H1 (cell line): ENCODE results near the gene TACC2.

Experiments used
- CTCF ChIP-seq, 3 experiments: IDR thresholded peaks; 1 replicate in 2 of 3; 2 replicates in 1 of 3; pipeline versions ENCODE4 v1.5.1 to v1.6.1; 2011; ENCODE audit warnings: low read length in 3 of 3, mild to moderate bottlenecking in 3 of 3, inconsistent platforms in 2 of 3, low read depth in 1 of 3, moderate library complexity in 1 of 3; ENCODE audit not compliant: insufficient read depth in 1 of 3; ENCODE audit errors: control extremely low read depth in 1 of 3
- EP300 ChIP-seq, 2 experiments: IDR thresholded peaks; 1 replicate in 1 of 2; 2 replicates in 1 of 2; pipeline ENCODE4 v1.6.1; 2011 to 2012; ENCODE audit warnings: low read depth in 2 of 2, low read length in 2 of 2, mild to moderate bottlenecking in 2 of 2, borderline replicate concordance in 1 of 2, inconsistent platforms in 1 of 2, moderate library complexity in 1 of 2
- JUN ChIP-seq: IDR thresholded peaks from 2 replicates; pipeline ENCODE4 v1.6.1; 2011; ENCODE audit warnings: low read depth, mild to moderate bottlenecking, improper control_type of control experiment, low read length
- NRF1 ChIP-seq: IDR thresholded peaks from 2 replicates; pipeline ENCODE4 v1.6.1; 2011; ENCODE audit warnings: mild to moderate bottlenecking, low read depth, low read length, improper control_type of control experiment
- RAD21 ChIP-seq, 2 experiments: IDR thresholded peaks in 1 of 2; conservative IDR thresholded peaks in 1 of 2; 2 replicates each; pipeline ENCODE4 v1.6.1; 2011; ENCODE audit warnings: low read depth in 2 of 2, low read length in 2 of 2, improper control_type of control experiment in 1 of 2, inconsistent platforms in 1 of 2, mild to moderate bottlenecking in 1 of 2, moderate library complexity in 1 of 2
- RFX5 ChIP-seq: IDR thresholded peaks from 2 replicates; pipeline ENCODE4 v1.6.1; 2011; ENCODE audit warnings: low read depth, low read length, improper control_type of control experiment, borderline replicate concordance

GRCh38 chr10:122154031-122154544 is 165.1 kb downstream of the TACC2 start:
- TF ChIP-seq EP300 (IDR thresholded peaks at IDR 0.05; ENCODE audit: borderline replicate concordance in 1 of 2, low read depth in 2 of 2, low read length in 2 of 2) (no peak), CTCF (IDR thresholded peaks at IDR 0.05; ENCODE audit: control extremely low read depth in 1 of 3, insufficient read depth in 1 of 3, low read depth in 1 of 3, low read length in 3 of 3) (no peak), JUN (no peak), NRF1 (no peak), RFX5 (no peak), RAD21 (IDR thresholded peaks at IDR 0.05 in 1 of 2, conservative IDR thresholded peaks at IDR 0.05 in 1 of 2; ENCODE audit: low read depth in 2 of 2, low read length in 2 of 2) (no peak)
